ENCODE data around the gene OPN4. TPM values are rescaled to one million over a fixed set of nuclear protein-coding genes. Genes with fewer than 3 reads are reported as not detected.

OPN4 gene
- total RNA-seq, 4 donors from 2014 or later: 0.59 TPM; not detected in 3

DNA sequence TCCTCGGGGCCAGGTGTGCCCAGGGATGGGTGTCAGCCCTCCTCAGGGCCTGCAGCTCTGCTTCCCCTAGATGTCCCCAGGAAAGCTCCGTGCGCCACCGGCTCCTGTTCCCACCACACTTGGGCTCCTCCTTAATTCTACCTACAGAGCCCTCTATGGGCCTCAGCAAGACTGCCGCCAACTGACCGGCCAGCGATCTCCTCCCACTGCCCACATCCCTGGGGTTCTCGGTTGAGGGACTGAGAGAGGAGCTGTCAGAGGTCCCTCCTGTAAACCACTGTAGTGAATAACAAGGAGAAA lies 8.6 kb downstream of the OPN4 start:
- Histone ChIP-seq H3K4me1 (peaks cover 0 to 7% (median 0%) of the 10 kb centered on the region in 4 donors), H3K27ac (no peak overlapping the region), H3K9me3 (no peaks in the 10 kb centered on the region), H3K27me3 (no peaks in the 10 kb centered on the region), H3K36me3 (no peaks in the 10 kb centered on the region), H3K4me3 (no peak overlapping the region)
- no peak for DNase-seq (ENCODE audit: low spot score in 2 of 2)
- TF ChIP-seq POLR2A (IDR thresholded peaks at IDR 0.05) (no peak), EP300 (IDR thresholded peaks at IDR 0.05) (no peak)
- TF ChIP-seq, protein P1, sequence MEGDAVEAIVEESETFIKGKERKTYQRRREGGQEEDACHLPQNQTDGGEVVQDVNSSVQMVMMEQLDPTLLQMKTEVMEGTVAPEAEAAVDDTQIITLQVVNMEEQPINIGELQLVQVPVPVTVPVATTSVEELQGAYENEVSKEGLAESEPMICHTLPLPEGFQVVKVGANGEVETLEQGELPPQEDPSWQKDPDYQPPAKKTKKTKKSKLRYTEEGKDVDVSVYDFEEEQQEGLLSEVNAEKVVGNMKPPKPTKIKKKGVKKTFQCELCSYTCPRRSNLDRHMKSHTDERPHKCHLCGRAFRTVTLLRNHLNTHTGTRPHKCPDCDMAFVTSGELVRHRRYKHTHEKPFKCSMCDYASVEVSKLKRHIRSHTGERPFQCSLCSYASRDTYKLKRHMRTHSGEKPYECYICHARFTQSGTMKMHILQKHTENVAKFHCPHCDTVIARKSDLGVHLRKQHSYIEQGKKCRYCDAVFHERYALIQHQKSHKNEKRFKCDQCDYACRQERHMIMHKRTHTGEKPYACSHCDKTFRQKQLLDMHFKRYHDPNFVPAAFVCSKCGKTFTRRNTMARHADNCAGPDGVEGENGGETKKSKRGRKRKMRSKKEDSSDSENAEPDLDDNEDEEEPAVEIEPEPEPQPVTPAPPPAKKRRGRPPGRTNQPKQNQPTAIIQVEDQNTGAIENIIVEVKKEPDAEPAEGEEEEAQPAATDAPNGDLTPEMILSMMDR (IDR thresholded peaks at IDR 0.05): no peak
- WGBS, 2 donors: 75 to 80% methylated on average over 8 of the region's 8 CpGs

DNA sequence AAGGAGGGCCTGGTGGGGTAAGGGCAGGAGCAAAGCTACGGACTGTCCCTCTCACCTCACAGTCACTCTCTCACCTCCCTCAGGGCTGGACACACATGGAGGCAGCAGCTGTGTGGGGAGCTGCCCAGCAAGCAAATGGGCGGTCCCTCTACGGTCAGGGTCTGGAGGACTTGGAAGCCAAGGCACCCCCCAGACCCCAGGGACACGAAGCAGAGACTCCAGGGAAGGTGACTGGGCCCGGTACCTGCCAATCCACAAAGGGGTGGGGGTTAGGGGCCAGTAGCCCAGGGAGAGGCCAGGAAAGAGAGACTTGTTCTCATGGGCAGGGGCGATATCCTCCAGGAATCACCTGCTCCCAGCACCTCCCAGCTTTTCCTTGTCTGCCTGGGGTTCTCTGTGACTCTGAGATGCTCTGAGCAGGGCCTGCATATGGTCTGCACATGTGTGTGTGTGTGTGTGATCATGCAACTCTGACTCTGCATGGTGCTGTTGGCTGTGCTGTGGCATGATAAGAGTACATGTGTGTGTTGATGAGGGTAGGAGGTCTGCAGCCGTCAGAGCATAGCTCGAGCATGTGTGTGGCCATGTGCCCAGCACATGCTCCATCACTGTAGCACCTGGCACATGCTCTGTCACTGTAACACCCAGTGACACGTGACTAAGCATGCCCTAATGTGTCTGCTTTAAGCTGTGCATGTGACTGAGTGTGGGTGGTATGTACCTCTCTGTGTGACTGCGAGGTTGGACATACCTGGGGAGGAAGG lies 9.4 kb downstream of the OPN4 start:
- WGBS, 2 donors: 93 to 95% methylated on average over 8 to 10 of the region's 10 CpGs
- no peak overlapping the region for H3K4me3 ChIP-seq
- no peak overlapping the region for H3K27ac ChIP-seq
- no peak for TF ChIP-seq EP300 (IDR thresholded peaks at IDR 0.05)
- TF ChIP-seq POLR2A (IDR thresholded peaks at IDR 0.05): no peak
- TF ChIP-seq, protein P1 (IDR thresholded peaks at IDR 0.05): no peak
- no peak for DNase-seq (ENCODE audit: low spot score in 2 of 2)
- no peaks in the 10 kb centered on the region for H3K27me3 ChIP-seq
- H3K9me3 ChIP-seq: no peaks in the 10 kb centered on the region
- no peaks in the 10 kb centered on the region for H3K36me3 ChIP-seq
- H3K4me1 ChIP-seq: peaks cover 0 to 7% (median 0%) of the 10 kb centered on the region in 4 donors

DNA sequence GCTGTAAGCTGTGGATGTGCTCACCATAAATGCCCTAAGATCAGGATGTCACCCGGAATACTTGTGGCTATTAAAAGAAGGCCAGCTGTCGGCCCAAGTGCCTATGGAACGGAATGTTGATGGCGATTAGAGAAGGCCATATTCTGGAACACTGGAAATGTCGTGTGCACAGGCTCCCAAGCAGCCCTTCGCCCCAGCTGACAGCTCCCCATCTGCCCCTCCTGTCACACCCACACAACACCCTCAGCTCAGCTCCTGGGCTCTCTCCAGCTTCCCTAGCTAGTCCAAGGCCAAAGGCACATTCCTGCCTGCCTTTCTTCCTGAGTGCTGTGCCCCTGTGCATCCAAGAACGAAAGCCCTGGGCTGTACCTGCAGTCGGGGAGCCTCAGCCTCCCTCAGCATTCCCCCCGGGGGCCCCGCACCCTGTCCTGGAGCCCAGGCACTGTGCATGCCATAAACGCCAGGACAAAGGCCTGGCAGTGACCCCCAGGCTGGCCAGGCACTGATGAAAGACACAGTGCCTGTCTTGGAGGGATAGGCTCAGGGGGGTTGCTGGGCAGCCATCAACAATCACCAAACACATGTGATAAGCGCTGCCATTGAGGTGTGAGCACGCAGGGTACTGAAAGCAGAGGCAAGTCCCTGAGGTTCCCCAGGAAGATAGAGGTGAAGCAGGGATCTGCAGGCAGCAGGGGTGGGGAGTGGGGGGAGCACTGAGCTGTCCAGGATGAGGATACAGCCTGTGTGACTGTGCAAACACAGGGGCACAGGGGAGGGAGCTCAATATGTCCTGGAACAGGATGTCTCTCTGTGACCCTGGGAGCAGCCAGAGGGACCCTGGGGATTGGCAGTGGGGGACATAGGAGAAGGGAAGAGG lies 10.2 kb downstream of the OPN4 start:
- no peak for DNase-seq (ENCODE audit: low spot score in 2 of 2)
- H3K4me1 ChIP-seq: peaks cover 0 to 7% (median 0%) of the 10 kb centered on the region in 4 donors

DNA sequence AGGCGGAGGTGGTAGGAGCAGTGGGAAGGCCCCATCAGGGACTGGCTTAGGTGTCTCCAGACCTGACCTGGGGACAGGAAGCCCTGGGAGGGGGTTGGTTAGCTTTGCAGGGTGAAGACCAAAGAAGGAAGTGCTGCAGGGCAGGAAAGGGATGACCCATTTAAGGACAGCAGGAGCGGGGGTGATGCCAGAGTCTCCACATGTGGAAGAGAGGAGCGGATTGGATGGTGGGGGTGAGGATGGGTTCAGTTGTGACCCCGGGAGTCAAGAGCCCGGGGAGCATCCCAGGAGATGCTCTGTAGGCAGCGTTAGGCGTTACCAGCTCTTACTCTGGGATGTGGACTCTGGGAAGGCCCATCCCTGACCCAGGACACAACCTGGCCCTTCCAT lies 10.9 kb downstream of the OPN4 start:
- no peak for DNase-seq (ENCODE audit: low spot score in 2 of 2)
- 78 to 80% methylated on average over 7 of the region's 7 CpGs for WGBS, 2 donors
- no peak overlapping the region for H3K27ac ChIP-seq
- H3K36me3 ChIP-seq: no peaks in the 10 kb centered on the region
- H3K4me3 ChIP-seq: no peak overlapping the region
- H3K27me3 ChIP-seq: no peaks in the 10 kb centered on the region
- TF ChIP-seq POLR2A (IDR thresholded peaks at IDR 0.05): no peak
- no peak for TF ChIP-seq EP300 (IDR thresholded peaks at IDR 0.05)
- TF ChIP-seq, protein P1 (IDR thresholded peaks at IDR 0.05): no peak
- H3K9me3 ChIP-seq: no peaks in the 10 kb centered on the region
- H3K4me1 ChIP-seq: peaks cover 0 to 7% (median 0%) of the 10 kb centered on the region in 4 donors

More for the DNA sequence above, 10.2 kb downstream of the OPN4 start:
- no peaks in the 10 kb centered on the region for H3K9me3 ChIP-seq
- no peak overlapping the region for H3K4me3 ChIP-seq
- TF ChIP-seq, protein P1 (IDR thresholded peaks at IDR 0.05): no peak
- no peak for TF ChIP-seq EP300 (IDR thresholded peaks at IDR 0.05)
- TF ChIP-seq POLR2A (IDR thresholded peaks at IDR 0.05): no peak
- WGBS, 2 donors: 62 to 65% methylated on average over 13 of the region's 13 CpGs
- H3K27me3 ChIP-seq: no peaks in the 10 kb centered on the region
- H3K36me3 ChIP-seq: no peaks in the 10 kb centered on the region
- H3K27ac ChIP-seq: no peak overlapping the region

DNA sequence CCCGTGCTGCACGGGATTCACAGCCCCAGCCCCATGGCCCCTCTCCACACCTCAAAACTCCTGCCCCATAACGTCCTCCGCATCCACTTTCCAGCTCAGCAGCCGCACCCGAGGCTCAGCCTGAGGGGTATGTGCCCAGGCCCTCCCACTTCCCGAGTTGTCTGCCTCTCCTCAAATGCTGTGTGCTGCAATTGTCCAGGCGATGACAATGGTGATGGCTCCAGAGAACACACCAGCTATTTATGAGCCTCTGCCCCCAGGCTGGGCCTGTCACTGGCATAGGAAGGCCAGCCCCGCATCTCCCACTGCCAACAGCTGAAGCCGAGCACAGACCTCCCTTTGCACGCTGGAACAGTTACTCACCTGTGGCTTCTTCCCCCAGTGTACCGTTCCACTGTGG lies 11.5 kb downstream of the OPN4 start:
- H3K4me3 ChIP-seq: no peak overlapping the region
- H3K27me3 ChIP-seq: no peaks in the 10 kb centered on the region
- H3K36me3 ChIP-seq: no peaks in the 10 kb centered on the region
- 58 to 64% methylated on average over 12 of the region's 12 CpGs for WGBS, 2 donors
- DNase-seq (ENCODE audit: low spot score in 2 of 2): no peak
- H3K27ac ChIP-seq: no peak overlapping the region
- no peaks in the 10 kb centered on the region for H3K9me3 ChIP-seq
- H3K4me1 ChIP-seq: peaks cover 0 to 8% (median 0%) of the 10 kb centered on the region in 4 donors
- TF ChIP-seq, protein P1 (IDR thresholded peaks at IDR 0.05): no peak
- TF ChIP-seq EP300 (IDR thresholded peaks at IDR 0.05) (no peak), POLR2A (IDR thresholded peaks at IDR 0.05) (no peak)
